Measurements from ENCODE around the gene PHPT1.

GRCh38 chr9:136862849-136863622 lies 13.8 kb downstream of the PHPT1 start:
- TF ChIP-seq, protein P1, sequence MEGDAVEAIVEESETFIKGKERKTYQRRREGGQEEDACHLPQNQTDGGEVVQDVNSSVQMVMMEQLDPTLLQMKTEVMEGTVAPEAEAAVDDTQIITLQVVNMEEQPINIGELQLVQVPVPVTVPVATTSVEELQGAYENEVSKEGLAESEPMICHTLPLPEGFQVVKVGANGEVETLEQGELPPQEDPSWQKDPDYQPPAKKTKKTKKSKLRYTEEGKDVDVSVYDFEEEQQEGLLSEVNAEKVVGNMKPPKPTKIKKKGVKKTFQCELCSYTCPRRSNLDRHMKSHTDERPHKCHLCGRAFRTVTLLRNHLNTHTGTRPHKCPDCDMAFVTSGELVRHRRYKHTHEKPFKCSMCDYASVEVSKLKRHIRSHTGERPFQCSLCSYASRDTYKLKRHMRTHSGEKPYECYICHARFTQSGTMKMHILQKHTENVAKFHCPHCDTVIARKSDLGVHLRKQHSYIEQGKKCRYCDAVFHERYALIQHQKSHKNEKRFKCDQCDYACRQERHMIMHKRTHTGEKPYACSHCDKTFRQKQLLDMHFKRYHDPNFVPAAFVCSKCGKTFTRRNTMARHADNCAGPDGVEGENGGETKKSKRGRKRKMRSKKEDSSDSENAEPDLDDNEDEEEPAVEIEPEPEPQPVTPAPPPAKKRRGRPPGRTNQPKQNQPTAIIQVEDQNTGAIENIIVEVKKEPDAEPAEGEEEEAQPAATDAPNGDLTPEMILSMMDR (IDR thresholded peaks at IDR 0.05; ENCODE audit: control extremely low read depth in 1 of 3, insufficient read depth in 1 of 3, low read depth in 1 of 3, low read length in 3 of 3), result no peak
- TF ChIP-seq POLR2AphosphoS5 (IDR thresholded peaks at IDR 0.05; ENCODE audit: low read depth, low read length) (no peak), BCL11A (IDR thresholded peaks at IDR 0.05; ENCODE audit: low read depth in 2 of 2, low read length in 2 of 2) (no peak), SIRT6 (IDR thresholded peaks at IDR 0.05; ENCODE audit: low read length) (no peak), EZH2 (IDR thresholded peaks at IDR 0.05; ENCODE audit: low read depth, low read length, severe bottlenecking) (no peak), POLR2A (IDR thresholded peaks at IDR 0.05; ENCODE audit: control extremely low read depth in 1 of 2, low read depth in 2 of 2, low read length in 2 of 2) (no peak), CTBP2 (IDR thresholded peaks at IDR 0.05; ENCODE audit: borderline replicate concordance, insufficient read depth, insufficient read length, low read length) (no peak), SP1 (IDR thresholded peaks at IDR 0.05; ENCODE audit: low read depth, low read length) (no peak), JUN (IDR thresholded peaks at IDR 0.05; ENCODE audit: low read depth, low read length) (no peak), RXRA (IDR thresholded peaks at IDR 0.05; ENCODE audit: insufficient read depth, low read depth, low read length) (no peak)
- TF ChIP-seq, protein P2, sequence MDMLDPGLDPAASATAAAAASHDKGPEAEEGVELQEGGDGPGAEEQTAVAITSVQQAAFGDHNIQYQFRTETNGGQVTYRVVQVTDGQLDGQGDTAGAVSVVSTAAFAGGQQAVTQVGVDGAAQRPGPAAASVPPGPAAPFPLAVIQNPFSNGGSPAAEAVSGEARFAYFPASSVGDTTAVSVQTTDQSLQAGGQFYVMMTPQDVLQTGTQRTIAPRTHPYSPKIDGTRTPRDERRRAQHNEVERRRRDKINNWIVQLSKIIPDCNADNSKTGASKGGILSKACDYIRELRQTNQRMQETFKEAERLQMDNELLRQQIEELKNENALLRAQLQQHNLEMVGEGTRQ (IDR thresholded peaks at IDR 0.05; ENCODE audit: low read length), result no peak
- TF ChIP-seq, protein P3, sequence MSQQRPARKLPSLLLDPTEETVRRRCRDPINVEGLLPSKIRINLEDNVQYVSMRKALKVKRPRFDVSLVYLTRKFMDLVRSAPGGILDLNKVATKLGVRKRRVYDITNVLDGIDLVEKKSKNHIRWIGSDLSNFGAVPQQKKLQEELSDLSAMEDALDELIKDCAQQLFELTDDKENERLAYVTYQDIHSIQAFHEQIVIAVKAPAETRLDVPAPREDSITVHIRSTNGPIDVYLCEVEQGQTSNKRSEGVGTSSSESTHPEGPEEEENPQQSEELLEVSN (IDR thresholded peaks at IDR 0.05), result no peak
